ENCODE measurements around the gene CHRNA4. TPM values are rescaled to one million over a fixed set of nuclear protein-coding genes. Genes with fewer than 3 reads are reported as not detected.

CHRNA4 gene
- polyA plus RNA-seq, 1 of the 3 experiments (the other 2 are of a cell fraction) = not detected

DNA sequence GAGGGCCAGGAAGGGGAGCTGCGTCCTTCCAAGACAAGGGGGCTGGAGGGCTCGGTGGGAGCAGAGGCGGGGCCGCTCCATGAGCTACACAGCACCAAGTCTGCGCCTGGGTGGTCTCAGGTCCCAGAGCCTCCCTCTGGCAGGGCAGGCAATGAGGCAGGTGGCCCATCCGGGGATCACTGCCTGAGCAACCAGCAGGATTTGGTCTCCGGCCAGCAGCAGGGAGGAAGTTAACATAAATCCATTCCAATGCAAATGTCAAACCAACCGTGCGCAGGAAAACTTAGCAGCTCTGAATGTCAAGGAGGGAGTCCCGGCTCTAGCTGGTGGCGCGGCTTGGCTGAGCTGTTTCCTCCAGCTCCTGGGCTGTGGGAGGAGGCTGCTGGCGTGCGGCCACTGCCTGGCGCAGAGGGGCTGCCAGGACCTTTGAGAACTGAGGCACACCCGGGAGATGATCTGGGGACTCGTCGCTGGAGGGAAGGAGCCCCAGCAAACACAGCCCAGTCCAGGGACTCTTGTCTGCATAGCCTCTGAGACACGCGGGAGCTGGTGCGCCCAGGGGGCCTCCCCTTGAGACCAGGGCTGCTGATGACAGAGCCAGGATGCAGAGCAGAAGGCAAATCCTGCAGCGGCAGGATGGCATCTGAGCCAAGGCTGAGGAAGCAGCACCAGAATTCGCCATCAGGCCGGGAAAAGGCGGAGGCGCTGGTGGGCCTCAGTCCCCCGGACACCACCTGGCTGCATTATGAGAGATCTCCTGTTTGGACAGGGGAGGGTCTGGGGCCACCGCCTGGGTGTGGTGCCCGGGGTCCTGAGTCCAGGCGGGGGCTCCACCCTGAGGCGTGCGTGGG lies 33.1 kb upstream of the CHRNA4 start:
- Histone ChIP-seq H3K27ac (ENCODE audit: low read depth in 2 of 2, low read length in 1 of 2) (no peak overlapping the region), H3K9ac (no peak overlapping the region), H3K4me3 (ENCODE audit: low read depth in 2 of 2, low read length in 1 of 2) (no peak overlapping the region), H3K79me2 (ENCODE audit: insufficient read depth) (no peaks in the 10 kb centered on the region), H3K27me3 (ENCODE audit: insufficient read depth) (peaks cover 36% of the 10 kb centered on the region), H2AFZ (ENCODE audit: low read depth) (no peak overlapping the region), H4K20me1 (ENCODE audit: insufficient read depth) (no peaks in the 10 kb centered on the region), H3K9me3 (peaks cover 3% of the 10 kb centered on the region; the same call in 1 of the 2 replicates), H3K36me3 (replicated peaks in 1 of 2; ENCODE audit: control insufficient read depth in 1 of 2, insufficient read depth in 2 of 2, low read length in 1 of 2) (no peaks in the 10 kb centered on the region), H3K4me1 (ENCODE audit: control insufficient read depth in 1 of 2, insufficient read depth in 2 of 2, low read depth in 1 of 2, low read length in 1 of 2) (no peaks in the 10 kb centered on the region; a peak in 1 of 4 replicates), H3K9me2 (no peaks in the 10 kb centered on the region), H3K4me2 (no peak overlapping the region), H3F3A (replicated peaks; ENCODE audit: insufficient read depth) (no peaks in the 10 kb centered on the region)
- ChIA-PET CTCF (interaction anchor here (0.8 to 9.1 kb wide), 4 partner anchors 13 to 171 kb away, joined by 3 to 92 read pairs (median 14); no protein-coding TSS in a partner anchor), POLR2A (no interaction called here)
- TF ChIP-seq CHD2 (IDR thresholded peaks at IDR 0.05; ENCODE audit: low read length, partially characterized antibody) (no peak), SMC3 (IDR thresholded peaks at IDR 0.05; ENCODE audit: low read depth, low read length) (no peak), NRF1 (IDR thresholded peaks at IDR 0.05; ENCODE audit: low read depth, low read length) (no peak)
- DNase-seq = no peak
- 33% methylated on average over 15 of the region's 32 CpGs for WGBS (ENCODE audit: low lambda C conversion rate)

DNA sequence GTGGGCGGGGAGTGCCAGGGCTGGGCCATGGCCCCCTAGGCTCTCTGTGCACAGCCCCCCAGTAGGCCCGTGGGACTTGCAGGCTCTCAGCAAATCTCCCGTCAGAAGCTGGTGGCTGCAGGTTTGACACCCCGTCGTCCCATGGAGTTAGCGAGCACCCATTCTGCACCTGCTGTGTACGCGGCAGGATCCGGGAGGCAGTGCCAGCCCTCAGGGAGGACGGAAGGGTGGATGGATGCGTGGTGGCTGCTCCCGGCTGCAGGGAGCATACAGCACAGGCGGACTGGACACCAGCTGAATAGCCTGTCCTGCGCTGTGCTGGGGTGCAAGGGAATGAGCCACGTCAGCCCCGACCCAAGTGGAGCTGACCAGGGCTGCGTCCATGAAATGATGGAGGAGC lies 32.4 kb upstream of the CHRNA4 start:
- Histone ChIP-seq H3K36me3 (replicated peaks in 1 of 2; ENCODE audit: control insufficient read depth in 1 of 2, insufficient read depth in 2 of 2, low read length in 1 of 2) (no peaks in the 10 kb centered on the region), H3K4me3 (ENCODE audit: low read depth in 2 of 2, low read length in 1 of 2) (no peak overlapping the region), H3K79me2 (ENCODE audit: insufficient read depth) (no peaks in the 10 kb centered on the region), H3F3A (replicated peaks; ENCODE audit: insufficient read depth) (no peaks in the 10 kb centered on the region), H3K4me1 (ENCODE audit: control insufficient read depth in 1 of 2, insufficient read depth in 2 of 2, low read depth in 1 of 2, low read length in 1 of 2) (no peaks in the 10 kb centered on the region; a peak in 1 of 4 replicates), H3K4me2 (no peak overlapping the region), H3K27ac (ENCODE audit: low read depth in 2 of 2, low read length in 1 of 2) (no peak overlapping the region), H3K27me3 (ENCODE audit: insufficient read depth) (peaks cover 29% of the 10 kb centered on the region), H3K9me2 (no peaks in the 10 kb centered on the region), H2AFZ (ENCODE audit: low read depth) (no peak overlapping the region), H3K9me3 (peaks cover 3% of the 10 kb centered on the region; the same call in 1 of the 2 replicates), H4K20me1 (ENCODE audit: insufficient read depth) (no peaks in the 10 kb centered on the region), H3K9ac (no peak overlapping the region)
- no peak for DNase-seq
- 63% methylated on average over 6 of the region's 17 CpGs for WGBS (ENCODE audit: low lambda C conversion rate)
- no peak for TF ChIP-seq NRF1 (IDR thresholded peaks at IDR 0.05; ENCODE audit: low read depth, low read length)
- TF ChIP-seq POLR2AphosphoS5 (IDR thresholded peaks at IDR 0.05; ENCODE audit: low read depth, low read length) = no peak
- TF ChIP-seq, protein P1, sequence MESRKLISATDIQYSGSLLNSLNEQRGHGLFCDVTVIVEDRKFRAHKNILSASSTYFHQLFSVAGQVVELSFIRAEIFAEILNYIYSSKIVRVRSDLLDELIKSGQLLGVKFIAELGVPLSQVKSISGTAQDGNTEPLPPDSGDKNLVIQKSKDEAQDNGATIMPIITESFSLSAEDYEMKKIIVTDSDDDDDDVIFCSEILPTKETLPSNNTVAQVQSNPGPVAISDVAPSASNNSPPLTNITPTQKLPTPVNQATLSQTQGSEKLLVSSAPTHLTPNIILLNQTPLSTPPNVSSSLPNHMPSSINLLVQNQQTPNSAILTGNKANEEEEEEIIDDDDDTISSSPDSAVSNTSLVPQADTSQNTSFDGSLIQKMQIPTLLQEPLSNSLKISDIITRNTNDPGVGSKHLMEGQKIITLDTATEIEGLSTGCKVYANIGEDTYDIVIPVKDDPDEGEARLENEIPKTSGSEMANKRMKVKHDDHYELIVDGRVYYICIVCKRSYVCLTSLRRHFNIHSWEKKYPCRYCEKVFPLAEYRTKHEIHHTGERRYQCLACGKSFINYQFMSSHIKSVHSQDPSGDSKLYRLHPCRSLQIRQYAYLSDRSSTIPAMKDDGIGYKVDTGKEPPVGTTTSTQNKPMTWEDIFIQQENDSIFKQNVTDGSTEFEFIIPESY (IDR thresholded peaks at IDR 0.05; ENCODE audit: borderline replicate concordance, low read depth) = no peak
- TF ChIP-seq NFIC (IDR thresholded peaks at IDR 0.05; ENCODE audit: borderline replicate concordance) = no peak
- TF ChIP-seq FOSL2 (IDR thresholded peaks at IDR 0.05; ENCODE audit: borderline replicate concordance, low read depth) = no peak
- no peak for TF ChIP-seq RCOR1 (IDR thresholded peaks at IDR 0.05; ENCODE audit: low read length)
- TF ChIP-seq, protein P2, sequence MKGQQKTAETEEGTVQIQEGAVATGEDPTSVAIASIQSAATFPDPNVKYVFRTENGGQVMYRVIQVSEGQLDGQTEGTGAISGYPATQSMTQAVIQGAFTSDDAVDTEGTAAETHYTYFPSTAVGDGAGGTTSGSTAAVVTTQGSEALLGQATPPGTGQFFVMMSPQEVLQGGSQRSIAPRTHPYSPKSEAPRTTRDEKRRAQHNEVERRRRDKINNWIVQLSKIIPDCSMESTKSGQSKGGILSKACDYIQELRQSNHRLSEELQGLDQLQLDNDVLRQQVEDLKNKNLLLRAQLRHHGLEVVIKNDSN (IDR thresholded peaks at IDR 0.05; ENCODE audit: borderline replicate concordance, low read depth) = no peak
- TF ChIP-seq RFX5 (IDR thresholded peaks at IDR 0.05; ENCODE audit: low read length) = no peak
- no peak for TF ChIP-seq RXRA (IDR thresholded peaks at IDR 0.05; ENCODE audit: borderline replicate concordance, low read depth)
- no peak for TF ChIP-seq ELF1 (IDR thresholded peaks at IDR 0.05)
- ChIA-PET POLR2A (no interaction called here), CTCF (interaction anchor here (0.7 to 9.1 kb wide), 4 partner anchors 12 to 84 kb away, joined by 3 to 92 read pairs (median 12); no protein-coding TSS in a partner anchor)

All from SK-N-SH (cell line).